Hypothalamus (tissue), 51 donors: ENCODE results near the gene EIF4A3.

Experiments used
- DNase-seq, 51 donors: peaks; one replicate each; lab custom pipeline; 2025; lab: John Stamatoyannopoulos, UW

EIF4A3 gene

DNA sequence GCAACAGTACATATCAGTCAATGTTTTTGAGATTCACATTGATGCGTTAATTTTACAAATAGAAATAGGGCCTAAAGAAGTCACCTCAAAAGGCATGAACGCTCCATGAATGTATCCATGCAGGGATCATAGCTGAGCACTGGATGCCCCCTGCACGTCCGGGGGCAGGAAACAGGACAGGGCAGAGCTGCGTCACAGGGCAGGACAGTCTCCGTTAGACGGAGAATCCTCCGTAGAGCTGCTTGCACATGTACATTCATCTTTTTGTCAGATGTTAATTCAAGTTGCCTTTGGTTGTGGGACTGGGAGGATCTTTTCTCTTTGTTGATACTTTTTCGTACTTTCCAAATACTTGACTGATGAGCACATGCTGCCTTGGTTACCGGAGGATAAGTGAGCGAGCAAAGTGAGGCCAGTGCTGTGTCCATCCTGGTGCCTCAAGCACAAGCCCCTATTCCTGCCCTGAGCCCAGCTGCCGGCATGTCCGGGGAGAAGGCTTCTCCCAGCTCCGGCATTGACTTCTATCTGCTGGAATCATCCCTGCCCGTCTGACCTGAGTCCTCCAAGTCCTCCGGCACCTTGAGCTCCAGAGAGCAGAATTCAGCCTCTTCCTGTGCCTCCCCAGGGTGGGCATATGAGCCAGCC is 30.5 kb downstream of the EIF4A3 start:
- no peak for DNase-seq

DNA sequence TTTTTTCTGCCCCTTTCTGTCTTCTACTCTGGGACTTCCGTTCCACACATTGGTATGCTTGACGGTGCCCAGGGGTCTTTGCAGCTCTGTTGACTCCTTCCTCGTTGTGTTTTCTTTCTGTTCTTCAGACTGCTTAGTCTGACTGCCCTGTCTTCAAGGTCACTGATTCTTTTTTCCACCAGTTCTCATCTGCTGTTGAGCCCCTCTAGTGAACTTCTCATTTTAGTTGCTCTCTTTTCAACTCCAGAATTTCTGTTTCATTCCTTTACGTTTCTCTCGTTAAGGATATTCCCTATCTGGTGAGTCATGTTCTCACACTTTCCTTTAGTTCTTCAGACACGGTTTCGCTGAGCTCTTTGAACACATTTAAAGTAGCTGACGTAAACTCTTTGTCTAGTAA is 31.8 kb downstream of the EIF4A3 start:
- no peak for DNase-seq

DNA sequence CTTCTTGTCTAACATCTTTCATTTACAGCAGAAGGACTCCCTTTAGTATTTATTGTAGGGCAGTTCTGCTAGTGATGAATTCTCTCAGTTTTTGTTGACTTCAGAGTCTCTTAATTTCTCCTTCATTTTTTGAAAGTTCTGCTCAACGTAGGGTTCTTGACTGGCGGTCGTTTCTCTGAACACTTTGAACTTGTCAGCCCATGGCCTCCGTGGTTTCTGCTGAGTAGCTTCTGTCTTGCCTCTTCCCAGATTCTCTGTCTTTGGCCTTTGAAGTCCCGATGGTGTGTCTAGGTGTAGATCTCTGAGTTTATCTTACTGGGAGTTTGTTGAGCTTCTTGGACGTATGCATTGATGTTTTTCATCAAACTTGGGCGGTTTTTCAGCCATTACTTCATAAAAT is 32.2 kb downstream of the EIF4A3 start:
- DNase-seq, result no peak

DNA sequence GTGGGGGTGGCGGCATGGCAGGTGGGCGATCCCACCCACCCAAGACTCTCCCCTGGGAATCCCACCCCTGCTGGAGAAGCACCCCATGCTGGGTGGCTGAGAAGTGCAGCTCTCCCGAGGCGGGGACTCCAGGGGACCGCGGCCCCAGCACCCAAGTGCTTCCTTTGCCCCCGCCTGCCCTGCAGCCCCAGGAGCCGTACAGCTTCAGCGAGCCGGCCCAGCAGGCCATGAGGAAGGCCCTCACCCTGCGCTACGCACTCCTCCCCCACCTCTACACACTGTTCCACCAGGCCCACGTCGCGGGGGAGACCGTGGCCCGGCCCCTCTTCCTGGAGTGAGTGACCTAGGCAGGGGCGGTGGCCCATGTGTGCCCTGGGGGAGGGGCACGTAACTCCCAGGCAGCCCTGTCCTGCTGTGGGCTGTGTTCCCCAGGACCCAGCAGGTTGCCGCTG is 33.9 kb downstream of the EIF4A3 start:
- no peak for DNase-seq

DNA sequence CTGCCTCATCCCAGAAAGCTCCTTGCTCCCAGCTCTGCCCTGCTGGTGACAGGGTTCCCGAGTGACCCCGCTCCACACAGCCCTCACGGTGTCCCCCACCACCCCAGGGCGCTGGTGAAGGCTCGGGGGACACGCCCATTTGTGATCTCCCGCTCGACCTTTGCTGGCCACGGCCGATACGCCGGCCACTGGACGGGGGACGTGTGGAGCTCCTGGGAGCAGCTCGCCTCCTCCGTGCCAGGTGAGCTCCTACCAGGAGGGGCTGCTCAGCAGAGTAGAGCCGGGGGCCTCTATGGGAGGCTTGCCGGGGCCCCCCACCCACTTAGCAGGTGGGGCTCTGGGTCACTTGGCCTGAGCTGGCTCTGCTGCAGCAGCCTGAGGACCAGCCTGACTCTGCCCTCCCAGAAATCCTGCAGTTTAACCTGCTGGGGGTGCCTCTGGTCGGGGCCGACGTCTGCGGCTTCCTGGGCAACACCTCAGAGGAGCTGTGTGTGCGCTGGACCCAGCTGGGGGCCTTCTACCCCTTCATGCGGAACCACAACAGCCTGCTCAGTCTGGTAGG is 34.4 kb downstream of the EIF4A3 start:
- DNase-seq, result no peak

DNA sequence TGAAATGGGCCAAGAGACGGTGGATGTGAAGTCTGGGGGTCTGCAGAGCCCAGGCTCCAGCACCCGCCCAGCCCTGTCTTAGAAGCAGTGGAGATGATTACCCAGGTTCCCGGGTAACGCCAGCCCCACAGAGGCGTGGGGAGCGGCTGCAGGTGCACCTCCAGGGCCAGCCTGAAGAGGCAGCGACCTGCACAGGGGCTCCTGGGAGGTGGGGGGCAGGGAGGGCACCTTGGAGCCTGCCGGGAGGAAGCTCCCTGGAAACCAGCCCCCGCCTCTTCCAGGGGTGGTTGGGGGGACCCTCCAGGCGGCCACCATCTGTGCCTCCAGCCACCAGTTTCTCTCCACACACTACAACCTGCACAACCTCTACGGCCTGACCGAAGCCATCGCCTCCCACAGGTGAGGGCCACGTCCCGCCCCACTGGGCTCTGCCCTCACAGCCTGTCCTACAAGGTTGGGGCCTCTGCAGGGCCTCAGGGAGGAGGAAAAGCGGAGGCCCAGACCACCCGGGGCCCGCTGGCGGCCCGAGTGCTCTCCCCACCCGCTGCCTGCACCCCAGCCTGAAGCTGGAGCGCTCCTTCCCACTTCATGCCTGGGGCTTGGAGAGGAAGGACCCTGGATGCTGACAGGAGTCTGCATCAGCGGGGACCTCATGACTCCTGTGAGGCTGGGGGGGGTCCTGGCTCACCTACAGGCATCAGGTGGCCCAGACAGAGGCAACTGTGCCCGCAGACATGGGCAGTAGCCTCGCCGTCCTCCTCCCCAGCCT is 35.0 kb downstream of the EIF4A3 start:
- no peak for DNase-seq

DNA sequence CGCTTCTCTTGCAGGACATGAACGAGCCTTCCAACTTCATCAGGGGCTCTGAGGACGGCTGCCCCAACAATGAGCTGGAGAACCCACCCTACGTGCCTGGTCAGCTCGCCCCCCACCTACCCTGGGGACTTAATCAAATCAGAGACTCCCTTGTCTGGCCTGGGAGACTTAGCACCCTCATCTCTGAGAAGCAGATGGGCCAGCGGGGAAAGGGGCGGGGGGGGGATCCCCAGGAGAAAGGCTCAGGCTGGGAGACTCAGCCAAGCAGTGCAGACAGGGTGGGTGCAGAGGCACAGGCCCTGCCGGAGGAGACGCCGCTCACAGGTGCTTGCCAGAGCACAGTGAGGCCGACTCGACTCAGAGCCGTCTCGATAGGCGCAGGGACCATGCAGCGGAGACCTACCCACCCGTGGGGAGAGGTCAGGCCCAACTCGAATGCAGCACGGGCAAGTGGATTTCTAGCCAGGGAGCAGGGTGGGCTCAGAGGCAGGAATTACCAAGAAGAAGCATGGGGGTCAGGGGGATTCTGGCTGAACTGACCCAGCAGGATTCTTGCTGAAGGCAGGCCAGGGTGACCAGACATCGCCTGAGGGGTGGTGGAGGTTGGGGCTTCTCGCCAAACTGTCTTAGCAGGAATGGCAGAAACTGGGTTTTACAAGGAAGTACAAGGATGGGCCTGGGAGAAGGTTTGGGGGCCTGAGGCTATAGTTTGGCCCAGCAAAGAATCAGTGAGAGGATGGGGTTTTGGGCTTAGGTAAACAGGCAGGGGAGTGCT is 35.8 kb downstream of the EIF4A3 start:
- no peak for DNase-seq

DNA sequence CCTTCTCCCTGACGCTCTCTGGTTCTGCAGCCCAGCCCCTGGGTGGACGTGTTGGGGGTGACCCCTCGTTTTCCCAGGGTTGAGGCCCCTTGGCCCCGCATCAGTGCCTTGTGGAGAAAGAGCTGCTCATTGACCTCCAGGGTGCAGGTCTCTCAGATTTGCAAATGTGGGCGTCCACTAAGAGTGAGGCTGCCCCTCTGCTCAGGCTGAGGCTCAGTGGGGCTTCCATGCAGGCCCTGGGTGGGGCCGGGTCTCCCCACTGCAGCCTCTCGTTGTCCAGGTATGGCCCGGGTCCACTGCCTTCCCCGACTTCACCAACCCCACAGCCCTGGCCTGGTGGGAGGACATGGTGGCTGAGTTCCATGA is 36.5 kb downstream of the EIF4A3 start:
- DNase-seq, result no peak

DNA sequence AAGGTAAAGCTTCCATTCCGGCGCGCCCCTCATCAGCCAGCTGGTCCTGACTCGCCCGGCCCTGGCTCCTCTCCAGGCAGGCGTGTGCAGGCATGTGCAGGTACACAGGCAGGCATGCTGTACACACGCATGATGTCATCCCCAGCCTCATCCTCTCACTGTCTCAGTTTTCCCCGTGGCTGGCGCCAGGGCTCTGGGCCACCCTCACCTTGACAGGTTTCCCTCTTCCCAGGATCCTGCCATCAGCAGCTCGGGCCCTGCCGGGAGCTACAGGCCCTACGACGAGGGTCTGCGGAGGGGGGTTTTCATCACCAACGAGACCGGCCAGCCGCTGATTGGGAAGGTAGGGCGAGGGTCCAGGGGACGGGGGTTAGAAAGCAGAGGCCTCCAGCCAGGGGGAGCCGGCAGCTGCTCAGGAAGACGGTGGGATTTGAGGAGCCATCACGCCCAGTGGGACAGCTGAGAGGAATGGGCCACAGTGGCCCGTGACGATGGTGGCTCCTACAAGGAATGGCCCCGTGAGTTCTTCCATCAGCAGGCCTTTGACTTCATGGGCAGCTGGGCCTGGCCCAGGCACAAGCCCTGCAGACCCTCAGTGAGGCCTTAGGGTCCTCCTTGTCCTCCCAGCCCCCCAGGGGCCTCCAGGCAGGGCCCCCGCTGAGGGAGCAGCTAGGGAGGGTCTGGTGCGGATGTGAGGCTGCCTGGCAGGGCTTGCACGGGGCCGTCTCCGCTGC is 37.0 kb downstream of the EIF4A3 start:
- DNase-seq, result no peak

DNA sequence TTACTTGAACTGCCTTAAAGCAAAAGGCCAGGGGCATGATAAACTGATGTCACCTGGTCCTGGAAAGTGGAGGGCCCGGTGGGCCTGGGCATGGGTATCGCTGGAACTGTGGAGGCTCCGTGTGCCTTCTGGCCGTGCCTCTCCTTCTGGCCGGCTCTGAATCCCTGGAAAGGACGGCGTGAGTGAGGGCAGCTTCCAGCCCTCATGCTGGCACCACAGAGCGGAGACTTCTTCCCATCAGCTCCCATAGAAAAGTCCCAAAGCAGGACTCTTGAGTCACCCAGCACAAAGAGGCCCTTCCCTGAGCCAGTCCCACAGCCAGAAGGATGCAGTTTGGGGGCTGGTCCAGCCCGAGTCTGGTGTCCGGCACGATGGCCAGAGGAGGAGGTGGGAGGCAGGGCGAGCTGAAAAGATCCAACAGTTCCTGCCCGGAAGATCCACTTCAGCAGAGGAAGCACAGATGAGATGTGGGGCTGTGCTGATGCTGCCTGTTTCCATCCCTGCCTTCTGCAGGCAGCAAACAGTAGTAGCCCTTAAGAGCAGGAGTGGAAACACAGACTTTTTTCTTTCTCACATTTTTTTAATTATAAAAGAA is 37.8 kb downstream of the EIF4A3 start:
- no peak for DNase-seq

DNA sequence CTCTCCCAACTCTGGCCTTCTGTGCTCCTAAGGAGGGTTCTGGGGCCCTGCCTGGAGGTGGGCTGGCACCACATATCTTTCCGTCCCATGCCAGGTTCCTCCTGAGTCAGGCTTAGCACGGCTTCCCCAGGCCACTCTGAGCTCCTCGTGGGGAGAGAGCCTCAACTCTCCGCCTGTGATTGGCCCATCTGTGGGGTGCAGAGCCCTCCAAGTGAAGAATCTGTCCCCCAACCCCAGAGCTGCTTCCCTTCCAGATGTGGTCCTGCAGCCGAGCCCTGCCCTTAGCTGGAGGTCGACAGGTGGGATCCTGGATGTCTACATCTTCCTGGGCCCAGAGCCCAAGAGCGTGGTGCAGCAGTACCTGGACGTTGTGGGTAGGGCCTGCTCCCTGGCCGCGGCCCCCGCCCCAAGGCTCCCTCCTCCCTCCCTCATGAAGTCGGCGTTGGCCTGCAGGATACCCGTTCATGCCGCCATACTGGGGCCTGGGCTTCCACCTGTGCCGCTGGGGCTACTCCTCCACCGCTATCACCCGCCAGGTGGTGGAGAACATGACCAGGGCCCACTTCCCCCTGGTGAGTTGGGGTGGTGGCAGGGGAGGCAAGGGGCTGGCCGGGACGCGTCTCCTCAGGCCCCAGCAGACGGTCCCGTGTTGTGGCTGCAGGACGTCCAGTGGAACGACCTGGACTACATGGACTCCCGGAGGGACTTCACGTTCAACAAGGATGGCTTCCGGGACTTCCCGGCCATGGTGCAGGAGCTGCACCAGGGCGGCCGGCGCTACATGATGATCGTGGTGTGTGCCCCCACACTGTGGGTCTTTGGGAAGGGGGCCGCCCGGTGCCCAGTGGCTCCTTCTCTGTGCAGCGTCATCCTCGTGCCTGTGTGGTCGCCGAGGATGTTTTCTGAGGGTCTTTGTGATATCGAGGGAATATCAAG is 38.6 kb downstream of the EIF4A3 start:
- no peak for DNase-seq

DNA sequence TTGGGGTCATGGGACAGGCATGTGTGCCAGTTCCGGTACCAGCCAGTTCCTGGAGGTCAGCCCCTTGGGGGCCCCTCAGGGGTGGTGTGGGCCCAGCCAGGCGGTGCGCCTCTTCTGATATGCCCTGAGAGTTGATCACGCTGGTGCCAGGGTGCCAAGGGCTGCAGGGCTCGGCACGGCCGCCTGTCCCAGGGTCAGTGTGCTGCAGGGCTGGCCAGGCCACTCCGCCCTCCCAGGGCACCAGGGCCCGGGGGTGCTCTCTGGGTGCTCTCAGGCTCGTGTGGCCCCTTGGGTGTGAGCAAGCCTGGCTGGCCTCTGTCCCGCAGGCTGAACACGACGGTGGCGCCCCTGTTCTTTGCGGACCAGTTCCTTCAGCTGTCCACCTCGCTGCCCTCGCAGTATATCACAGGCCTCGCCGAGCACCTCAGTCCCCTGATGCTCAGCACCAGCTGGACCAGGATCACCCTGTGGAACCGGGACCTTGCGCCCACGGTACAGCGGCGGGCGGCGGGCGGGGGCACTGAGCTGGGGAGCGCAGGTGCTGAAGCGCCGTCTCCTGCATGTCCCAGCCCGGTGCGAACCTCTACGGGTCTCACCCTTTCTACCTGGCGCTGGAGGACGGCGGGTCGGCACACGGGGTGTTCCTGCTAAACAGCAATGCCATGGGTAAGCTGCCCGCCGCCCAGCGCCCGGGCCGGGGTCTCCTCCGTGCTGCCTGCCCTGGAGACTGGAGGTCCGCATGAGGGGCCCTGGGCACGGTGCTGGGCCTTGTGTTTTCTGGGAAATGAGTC is 39.5 kb downstream of the EIF4A3 start:
- no peak for DNase-seq

DNA sequence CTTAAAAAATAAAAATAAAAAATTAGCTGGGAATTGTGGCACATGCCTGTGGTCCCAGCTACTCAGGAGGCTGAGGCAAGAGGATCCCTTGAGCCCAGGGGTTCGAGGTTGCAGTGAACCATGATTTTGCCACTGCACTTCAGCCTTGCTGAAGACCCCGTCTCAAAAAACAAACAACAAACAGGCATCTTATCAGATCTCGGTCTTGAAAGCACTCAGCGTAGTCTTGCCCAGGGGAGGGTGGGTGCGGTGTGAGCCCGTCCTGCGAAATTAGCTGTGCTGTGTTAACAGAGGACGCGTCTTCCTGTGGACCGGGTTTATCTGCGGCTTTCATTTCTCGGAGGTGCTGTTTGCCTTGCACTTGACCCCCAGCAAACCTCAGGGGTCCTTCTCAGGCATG is 40.2 kb downstream of the EIF4A3 start:
- no peak for DNase-seq

DNA sequence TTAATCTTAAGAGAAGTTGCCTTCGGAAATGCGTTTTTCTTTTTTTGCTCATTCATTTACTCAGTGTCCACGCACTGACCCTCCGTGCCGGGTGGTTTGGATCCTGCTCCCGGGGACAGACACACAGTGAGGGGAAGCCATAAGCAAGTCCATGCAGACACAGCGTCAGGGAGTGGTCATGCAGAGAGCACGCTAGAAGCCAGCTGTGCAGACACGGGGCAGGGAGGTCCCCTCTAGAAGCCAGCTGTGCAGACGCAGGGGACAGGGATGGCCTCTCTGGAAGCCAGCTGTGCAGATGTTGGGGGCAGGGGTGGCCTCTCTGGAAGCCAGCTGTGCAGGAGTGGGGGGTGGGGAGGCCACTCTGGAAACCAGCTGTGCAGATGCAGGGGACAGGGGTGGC is 40.8 kb downstream of the EIF4A3 start:
- no peak for DNase-seq

DNA sequence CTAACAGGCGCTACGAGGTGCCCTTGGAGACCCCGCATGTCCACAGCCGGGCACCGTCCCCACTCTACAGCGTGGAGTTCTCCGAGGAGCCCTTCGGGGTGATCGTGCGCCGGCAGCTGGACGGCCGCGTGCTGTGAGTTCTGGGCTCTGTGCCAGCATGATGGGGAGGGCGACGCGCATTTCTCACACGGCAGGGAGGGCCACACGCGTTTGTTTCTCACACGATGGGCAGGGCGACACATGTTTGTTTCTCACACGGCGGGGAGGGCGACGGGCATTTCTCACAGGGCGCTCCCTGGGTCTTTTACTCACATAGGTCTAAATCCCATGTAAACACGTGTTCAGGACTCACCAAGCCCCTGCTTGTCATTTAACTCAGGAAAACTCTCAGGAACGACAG is 41.2 kb downstream of the EIF4A3 start:
- DNase-seq, result peak in 27 of 51 donors; percentile 5 to 69 (median 32)

DNA sequence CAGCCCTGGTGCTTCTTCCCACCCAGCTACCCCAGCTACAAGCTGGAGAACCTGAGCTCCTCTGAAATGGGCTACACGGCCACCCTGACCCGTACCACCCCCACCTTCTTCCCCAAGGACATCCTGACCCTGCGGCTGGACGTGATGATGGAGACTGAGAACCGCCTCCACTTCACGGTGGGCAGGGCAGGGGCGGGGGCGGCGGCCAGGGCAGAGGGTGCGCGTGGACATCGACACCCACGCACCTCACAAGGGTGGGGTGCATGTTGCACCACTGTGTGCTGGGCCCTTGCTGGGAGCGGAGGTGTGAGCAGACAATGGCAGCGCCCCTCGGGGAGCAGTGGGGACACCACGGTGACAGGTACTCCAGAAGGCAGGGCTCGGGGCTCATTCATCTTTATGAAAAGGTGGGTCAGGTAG is 42.0 kb downstream of the EIF4A3 start:
- no peak for DNase-seq

DNA sequence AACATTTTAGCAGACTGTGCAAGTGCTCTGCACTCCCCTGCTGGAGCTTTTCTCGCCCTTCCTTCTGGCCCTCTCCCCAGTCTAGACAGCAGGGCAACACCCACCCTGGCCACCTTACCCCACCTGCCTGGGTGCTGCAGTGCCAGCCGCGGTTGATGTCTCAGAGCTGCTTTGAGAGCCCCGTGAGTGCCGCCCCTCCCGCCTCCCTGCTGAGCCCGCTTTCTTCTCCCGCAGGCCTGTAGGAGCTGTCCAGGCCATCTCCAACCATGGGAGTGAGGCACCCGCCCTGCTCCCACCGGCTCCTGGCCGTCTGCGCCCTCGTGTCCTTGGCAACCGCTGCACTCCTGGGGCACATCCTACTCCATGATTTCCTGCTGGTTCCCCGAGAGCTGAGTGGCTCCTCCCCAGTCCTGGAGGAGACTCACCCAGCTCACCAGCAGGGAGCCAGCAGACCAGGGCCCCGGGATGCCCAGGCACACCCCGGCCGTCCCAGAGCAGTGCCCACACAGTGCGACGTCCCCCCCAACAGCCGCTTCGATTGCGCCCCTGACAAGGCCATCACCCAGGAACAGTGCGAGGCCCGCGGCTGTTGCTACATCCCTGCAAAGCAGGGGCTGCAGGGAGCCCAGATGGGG is 42.5 kb downstream of the EIF4A3 start:
- peak in 3 of 51 donors; percentile 9 to 23 (median 15) for DNase-seq
